WTC11 (cell line): ENCODE data around the gene RFWD3. TPM values are rescaled to one million over a fixed set of nuclear protein-coding genes. Genes with fewer than 3 reads are reported as not detected.

Source experiments
- ATAC-seq: fragments of 200-7000 bp; cut with Tn5 transposase; 2 replicates; pipeline ENCODE4 v1.10.0; 2021; ENCODE audit warnings: mild to moderate bottlenecking, moderate library complexity
- CTCF ChIA-PET: fragments of 300-600 bp; sonication (Branson Sonifier 250); formaldehyde crosslinking; loops from one replicate; lab custom pipeline; 2021; ENCODE audit warnings: antibody characterized with exemption; lab: Charles Lee
- POLR2A ChIA-PET: fragments of 350-600 bp; sonication (Branson Sonifier 250); formaldehyde crosslinking; loops from one replicate; lab custom pipeline; 2021; ENCODE audit warnings: antibody characterized with exemption; lab: Charles Lee
- DNase-seq: peaks from one replicate; pipeline ENCODE4 v3.0.0; 2021; ENCODE audit warnings: low spot score
- H3K27ac Mint-ChIP-seq: 2 replicates; pipeline ENCODE4 v1.8.0; 2021; ENCODE audit warnings: mixed read lengths
- H3K27me3 Mint-ChIP-seq: 2 replicates; pipeline ENCODE4 v1.8.0; 2021; ENCODE audit warnings: low read depth, mild to moderate bottlenecking, moderate library complexity, mixed read lengths
- H3K36me3 Mint-ChIP-seq: 2 replicates; pipeline ENCODE4 v1.8.0; 2021; ENCODE audit warnings: mixed read lengths
- H3K4me1 Mint-ChIP-seq: 2 replicates; pipeline ENCODE4 v1.8.0; 2022; ENCODE audit warnings: mixed read lengths
- H3K4me3 Mint-ChIP-seq: 2 replicates; pipeline ENCODE4 v1.8.0; 2021; ENCODE audit warnings: mild to moderate bottlenecking, moderate library complexity, mixed read lengths
- H3K9me3 Mint-ChIP-seq: 2 replicates; pipeline ENCODE4 v1.8.0; 2021; ENCODE audit warnings: mixed read lengths
- ATF1 ChIP-seq: sonication (generic); formaldehyde crosslinking; IDR thresholded peaks from 2 replicates; pipeline ENCODE4 v1.8.1; 2023; ENCODE audit warnings: mild to moderate bottlenecking, moderate library complexity, missing genetic modification reagents
- CREB1 ChIP-seq: sonication (generic); formaldehyde crosslinking; IDR thresholded peaks from 2 replicates; pipeline ENCODE4 v1.8.0; 2023; ENCODE audit warnings: mild to moderate bottlenecking, missing genetic modification reagents
- CREM ChIP-seq: sonication (generic); formaldehyde crosslinking; IDR thresholded peaks from 2 replicates; pipeline ENCODE4 v1.8.1; 2022; ENCODE audit warnings: mild to moderate bottlenecking, missing genetic modification reagents, moderate library complexity
- EMX1 ChIP-seq: fragments of 250-450 bp; sonication (Bioruptor Pico); IDR thresholded peaks from 2 replicates; pipeline ENCODE4 v1.8.0; 2021; ENCODE audit warnings: mild to moderate bottlenecking
- ESRRA ChIP-seq: sonication (generic); formaldehyde crosslinking; IDR thresholded peaks from 2 replicates; pipeline ENCODE4 v1.8.1; 2022; ENCODE audit warnings: mild to moderate bottlenecking, missing genetic modification reagents, borderline replicate concordance
- FOXP1 ChIP-seq: sonication (generic); formaldehyde crosslinking; IDR thresholded peaks from 2 replicates; pipeline ENCODE4 v1.8.0; 2022; ENCODE audit warnings: missing genetic modification reagents, mild to moderate bottlenecking, moderate library complexity, borderline replicate concordance
- GABPB1 ChIP-seq: sonication (generic); formaldehyde crosslinking; IDR thresholded peaks from 2 replicates; pipeline ENCODE4 v1.8.1; 2023; ENCODE audit warnings: mild to moderate bottlenecking, missing genetic modification reagents
- NR2C2 ChIP-seq: sonication (generic); formaldehyde crosslinking; IDR thresholded peaks from 2 replicates; pipeline ENCODE4 v1.8.0; 2022; ENCODE audit warnings: mild to moderate bottlenecking, missing genetic modification reagents
- NR3C1 ChIP-seq: sonication (generic); formaldehyde crosslinking; conservative IDR thresholded peaks from 2 replicates; pipeline ENCODE4 v1.8.1; 2023; ENCODE audit warnings: low read depth, mild to moderate bottlenecking, missing genetic modification reagents
- SMAD4 ChIP-seq: sonication (generic); formaldehyde crosslinking; IDR thresholded peaks from 2 replicates; pipeline ENCODE4 v1.8.0; 2022; ENCODE audit warnings: mild to moderate bottlenecking, missing genetic modification reagents
- ZNF121 ChIP-seq: sonication (generic); formaldehyde crosslinking; IDR thresholded peaks from 2 replicates; pipeline ENCODE4 v1.8.0; 2023; ENCODE audit warnings: missing genetic modification reagents
- ZNF423 ChIP-seq: fragments of 250-450 bp; sonication (Bioruptor Pico); IDR thresholded peaks from 2 replicates; pipeline ENCODE4 v2.1.2; 2022; ENCODE audit warnings: mild to moderate bottlenecking, moderate library complexity
- total RNA-seq: library from RNA; stranded (reverse); gene quantifications from 3 replicates; pipeline ENCODE4 v1.2.3, GENCODE V29; 2021
- TF ChIP-seq, protein P1 (sequence below): sonication (generic); formaldehyde crosslinking; IDR thresholded peaks from 2 replicates; pipeline ENCODE4 v1.8.1; 2023; ENCODE audit warnings: mild to moderate bottlenecking, moderate library complexity, missing genetic modification reagents
- TF ChIP-seq, protein P2 (sequence below): sonication (generic); formaldehyde crosslinking; IDR thresholded peaks from 2 replicates; pipeline ENCODE4 v1.8.1; 2023; ENCODE audit warnings: mild to moderate bottlenecking, missing genetic modification reagents, moderate library complexity
- TF ChIP-seq, protein P3 (sequence below): sonication (generic); formaldehyde crosslinking; conservative IDR thresholded peaks from 2 replicates; pipeline ENCODE4 v1.8.1; 2022; ENCODE audit warnings: mild to moderate bottlenecking, missing genetic modification reagents
- TF ChIP-seq, protein P4 (sequence below): sonication (generic); formaldehyde crosslinking; conservative IDR thresholded peaks from 2 replicates; pipeline ENCODE4 v1.8.1; 2023; ENCODE audit warnings: mild to moderate bottlenecking, low read depth, missing genetic modification reagents, moderate library complexity
- TF ChIP-seq, protein P5 (sequence below): sonication (generic); formaldehyde crosslinking; IDR thresholded peaks from 2 replicates; pipeline ENCODE4 v1.8.0; 2023; ENCODE audit warnings: missing genetic modification reagents, mild to moderate bottlenecking, borderline replicate concordance
- TF ChIP-seq, protein P6 (sequence below): fragments of 250-450 bp; sonication (Bioruptor Pico); IDR thresholded peaks from 2 replicates; pipeline ENCODE4 v1.9.0; 2021; ENCODE audit warnings: mild to moderate bottlenecking
- TF ChIP-seq, protein P7 (sequence below): fragments of 250-450 bp; sonication (Bioruptor Pico); IDR thresholded peaks from 2 replicates; pipeline ENCODE4 v1.8.0; 2021; ENCODE audit warnings: mild to moderate bottlenecking

Gene RFWD3
- total RNA-seq, 1 experiment from 2014 or later = 109 TPM

DNA sequence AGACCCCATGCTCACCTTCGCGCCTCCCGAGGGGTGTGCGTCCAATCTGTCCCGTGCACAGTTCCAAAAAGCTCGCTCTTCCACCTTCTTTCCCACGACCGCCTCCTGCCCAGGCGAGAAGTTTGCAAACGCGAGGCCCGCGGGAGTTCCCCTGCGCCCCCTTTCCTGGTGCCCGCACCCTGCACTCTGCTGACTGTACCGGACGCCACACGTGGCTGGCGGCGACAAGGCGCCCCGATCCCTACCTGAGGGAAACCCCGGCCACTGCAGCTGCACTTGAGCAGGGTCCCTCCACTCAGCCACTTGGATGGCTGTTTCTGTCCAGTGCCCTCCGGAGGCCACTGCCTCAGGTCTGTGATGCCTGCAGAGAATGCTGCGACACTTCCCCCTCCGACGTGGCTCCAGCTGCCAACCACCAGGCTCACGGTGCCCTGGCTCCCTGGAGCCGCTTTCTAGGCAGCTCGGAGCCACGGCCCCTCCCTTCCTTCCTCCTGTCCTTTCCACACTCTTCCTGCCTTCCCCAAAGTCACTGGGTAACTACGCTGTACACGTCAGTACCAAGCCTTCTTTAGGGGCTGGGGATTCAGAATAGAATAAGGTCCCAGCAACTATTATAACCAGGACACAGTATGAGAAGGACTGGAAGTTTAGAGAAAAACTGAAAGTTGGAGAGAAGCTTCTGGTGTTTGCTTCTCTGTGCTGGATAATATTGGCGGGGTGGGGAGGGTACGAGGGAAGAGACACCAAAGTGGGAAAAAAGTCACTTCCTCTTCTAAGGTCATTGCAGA lies 34.0 kb upstream of the RFWD3 start, which contains the start of gene MLKL (continued):
- TF ChIP-seq, protein P1, sequence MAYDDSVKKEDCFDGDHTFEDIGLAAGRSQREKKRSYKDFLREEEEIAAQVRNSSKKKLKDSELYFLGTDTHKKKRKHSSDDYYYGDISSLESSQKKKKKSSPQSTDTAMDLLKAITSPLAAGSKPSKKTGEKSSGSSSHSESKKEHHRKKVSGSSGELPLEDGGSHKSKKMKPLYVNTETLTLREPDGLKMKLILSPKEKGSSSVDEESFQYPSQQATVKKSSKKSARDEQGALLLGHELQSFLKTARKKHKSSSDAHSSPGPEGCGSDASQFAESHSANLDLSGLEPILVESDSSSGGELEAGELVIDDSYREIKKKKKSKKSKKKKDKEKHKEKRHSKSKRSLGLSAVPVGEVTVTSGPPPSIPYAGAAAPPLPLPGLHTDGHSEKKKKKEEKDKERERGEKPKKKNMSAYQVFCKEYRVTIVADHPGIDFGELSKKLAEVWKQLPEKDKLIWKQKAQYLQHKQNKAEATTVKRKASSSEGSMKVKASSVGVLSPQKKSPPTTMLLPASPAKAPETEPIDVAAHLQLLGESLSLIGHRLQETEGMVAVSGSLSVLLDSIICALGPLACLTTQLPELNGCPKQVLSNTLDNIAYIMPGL (CRISPR knock-in tag) = peak; percentile 83; the same call in 1 of the 2 replicates
- no peak for TF ChIP-seq ESRRA (CRISPR knock-in tag)
- peak; percentile 61; the same call in 1 of the 2 replicates for TF ChIP-seq CREM (CRISPR knock-in tag)
- peak; percentile 67; the same call in 1 of the 2 replicates for TF ChIP-seq FOXP1 (CRISPR knock-in tag)
- TF ChIP-seq, protein P2, sequence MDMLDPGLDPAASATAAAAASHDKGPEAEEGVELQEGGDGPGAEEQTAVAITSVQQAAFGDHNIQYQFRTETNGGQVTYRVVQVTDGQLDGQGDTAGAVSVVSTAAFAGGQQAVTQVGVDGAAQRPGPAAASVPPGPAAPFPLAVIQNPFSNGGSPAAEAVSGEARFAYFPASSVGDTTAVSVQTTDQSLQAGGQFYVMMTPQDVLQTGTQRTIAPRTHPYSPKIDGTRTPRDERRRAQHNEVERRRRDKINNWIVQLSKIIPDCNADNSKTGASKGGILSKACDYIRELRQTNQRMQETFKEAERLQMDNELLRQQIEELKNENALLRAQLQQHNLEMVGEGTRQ (CRISPR knock-in tag) = peak; percentile 52
- TF ChIP-seq NR2C2 (CRISPR knock-in tag) = peak; percentile 51; the same call in 1 of the 2 replicates
- peak; percentile 15; the same call in 1 of the 2 replicates for TF ChIP-seq GABPB1 (CRISPR knock-in tag)
- TF ChIP-seq ZNF423 (CRISPR knock-in tag) = no peak
- TF ChIP-seq, protein P3, sequence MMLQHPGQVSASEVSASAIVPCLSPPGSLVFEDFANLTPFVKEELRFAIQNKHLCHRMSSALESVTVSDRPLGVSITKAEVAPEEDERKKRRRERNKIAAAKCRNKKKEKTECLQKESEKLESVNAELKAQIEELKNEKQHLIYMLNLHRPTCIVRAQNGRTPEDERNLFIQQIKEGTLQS (CRISPR knock-in tag) = no peak

DNA sequence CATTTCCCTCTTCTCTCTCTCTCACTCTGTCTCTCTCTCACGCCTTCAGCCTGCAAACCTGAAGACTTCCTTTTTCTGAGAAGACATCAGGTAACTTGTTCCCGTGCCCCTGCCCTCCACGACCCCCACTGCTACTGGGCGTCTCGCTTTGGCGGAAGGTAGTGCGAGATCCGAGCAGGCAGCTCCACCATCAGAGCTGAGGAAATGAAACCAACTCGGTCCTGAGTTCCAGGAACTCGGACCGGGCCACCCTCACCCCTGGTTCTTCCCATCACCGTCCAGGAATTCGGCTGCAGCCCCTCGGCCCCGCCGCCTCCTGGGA lies 33.4 kb upstream of the RFWD3 start:
- Mint-ChIP-seq H3K36me3 (peaks cover 5% of the 10 kb centered on the region; the same call in 1 of the 2 replicates), H3K4me1 (peaks cover 21% of the 10 kb centered on the region), H3K27me3 (peaks cover 38% of the 10 kb centered on the region), H3K27ac (peak overlapping the region; percentile 37; the same call in 1 of the 2 replicates), H3K4me3 (peak overlapping the region; percentile 91), H3K9me3 (no peaks in the 10 kb centered on the region)
- ATAC-seq (peak; percentile 14), DNase-seq (no peak)
- CTCF ChIA-PET = interaction anchor here (1.3 to 3.2 kb wide), 7 partner anchors 16 to 162 kb away, joined by 3 to 26 read pairs (median 9); partner anchors contain the start of gene RFWD3
- POLR2A ChIA-PET = interaction anchor here (1.4 kb wide), 1 partner anchor 33 kb away, joined by 4 read pairs; the partner anchor contains the start of gene RFWD3
- TF ChIP-seq SMAD4 (CRISPR knock-in tag) = no peak
- TF ChIP-seq, protein P4, sequence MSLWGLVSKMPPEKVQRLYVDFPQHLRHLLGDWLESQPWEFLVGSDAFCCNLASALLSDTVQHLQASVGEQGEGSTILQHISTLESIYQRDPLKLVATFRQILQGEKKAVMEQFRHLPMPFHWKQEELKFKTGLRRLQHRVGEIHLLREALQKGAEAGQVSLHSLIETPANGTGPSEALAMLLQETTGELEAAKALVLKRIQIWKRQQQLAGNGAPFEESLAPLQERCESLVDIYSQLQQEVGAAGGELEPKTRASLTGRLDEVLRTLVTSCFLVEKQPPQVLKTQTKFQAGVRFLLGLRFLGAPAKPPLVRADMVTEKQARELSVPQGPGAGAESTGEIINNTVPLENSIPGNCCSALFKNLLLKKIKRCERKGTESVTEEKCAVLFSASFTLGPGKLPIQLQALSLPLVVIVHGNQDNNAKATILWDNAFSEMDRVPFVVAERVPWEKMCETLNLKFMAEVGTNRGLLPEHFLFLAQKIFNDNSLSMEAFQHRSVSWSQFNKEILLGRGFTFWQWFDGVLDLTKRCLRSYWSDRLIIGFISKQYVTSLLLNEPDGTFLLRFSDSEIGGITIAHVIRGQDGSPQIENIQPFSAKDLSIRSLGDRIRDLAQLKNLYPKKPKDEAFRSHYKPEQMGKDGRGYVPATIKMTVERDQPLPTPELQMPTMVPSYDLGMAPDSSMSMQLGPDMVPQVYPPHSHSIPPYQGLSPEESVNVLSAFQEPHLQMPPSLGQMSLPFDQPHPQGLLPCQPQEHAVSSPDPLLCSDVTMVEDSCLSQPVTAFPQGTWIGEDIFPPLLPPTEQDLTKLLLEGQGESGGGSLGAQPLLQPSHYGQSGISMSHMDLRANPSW = no peak
- TF ChIP-seq, protein P5, sequence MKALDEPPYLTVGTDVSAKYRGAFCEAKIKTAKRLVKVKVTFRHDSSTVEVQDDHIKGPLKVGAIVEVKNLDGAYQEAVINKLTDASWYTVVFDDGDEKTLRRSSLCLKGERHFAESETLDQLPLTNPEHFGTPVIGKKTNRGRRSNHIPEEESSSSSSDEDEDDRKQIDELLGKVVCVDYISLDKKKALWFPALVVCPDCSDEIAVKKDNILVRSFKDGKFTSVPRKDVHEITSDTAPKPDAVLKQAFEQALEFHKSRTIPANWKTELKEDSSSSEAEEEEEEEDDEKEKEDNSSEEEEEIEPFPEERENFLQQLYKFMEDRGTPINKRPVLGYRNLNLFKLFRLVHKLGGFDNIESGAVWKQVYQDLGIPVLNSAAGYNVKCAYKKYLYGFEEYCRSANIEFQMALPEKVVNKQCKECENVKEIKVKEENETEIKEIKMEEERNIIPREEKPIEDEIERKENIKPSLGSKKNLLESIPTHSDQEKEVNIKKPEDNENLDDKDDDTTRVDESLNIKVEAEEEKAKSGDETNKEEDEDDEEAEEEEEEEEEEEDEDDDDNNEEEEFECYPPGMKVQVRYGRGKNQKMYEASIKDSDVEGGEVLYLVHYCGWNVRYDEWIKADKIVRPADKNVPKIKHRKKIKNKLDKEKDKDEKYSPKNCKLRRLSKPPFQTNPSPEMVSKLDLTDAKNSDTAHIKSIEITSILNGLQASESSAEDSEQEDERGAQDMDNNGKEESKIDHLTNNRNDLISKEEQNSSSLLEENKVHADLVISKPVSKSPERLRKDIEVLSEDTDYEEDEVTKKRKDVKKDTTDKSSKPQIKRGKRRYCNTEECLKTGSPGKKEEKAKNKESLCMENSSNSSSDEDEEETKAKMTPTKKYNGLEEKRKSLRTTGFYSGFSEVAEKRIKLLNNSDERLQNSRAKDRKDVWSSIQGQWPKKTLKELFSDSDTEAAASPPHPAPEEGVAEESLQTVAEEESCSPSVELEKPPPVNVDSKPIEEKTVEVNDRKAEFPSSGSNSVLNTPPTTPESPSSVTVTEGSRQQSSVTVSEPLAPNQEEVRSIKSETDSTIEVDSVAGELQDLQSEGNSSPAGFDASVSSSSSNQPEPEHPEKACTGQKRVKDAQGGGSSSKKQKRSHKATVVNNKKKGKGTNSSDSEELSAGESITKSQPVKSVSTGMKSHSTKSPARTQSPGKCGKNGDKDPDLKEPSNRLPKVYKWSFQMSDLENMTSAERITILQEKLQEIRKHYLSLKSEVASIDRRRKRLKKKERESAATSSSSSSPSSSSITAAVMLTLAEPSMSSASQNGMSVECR (CRISPR knock-in tag) = no peak
- TF ChIP-seq ESRRA (CRISPR knock-in tag) = no peak
- no peak for TF ChIP-seq EMX1 (CRISPR knock-in tag)
- no peak for TF ChIP-seq ZNF121 (CRISPR knock-in tag)
- TF ChIP-seq, protein P6, sequence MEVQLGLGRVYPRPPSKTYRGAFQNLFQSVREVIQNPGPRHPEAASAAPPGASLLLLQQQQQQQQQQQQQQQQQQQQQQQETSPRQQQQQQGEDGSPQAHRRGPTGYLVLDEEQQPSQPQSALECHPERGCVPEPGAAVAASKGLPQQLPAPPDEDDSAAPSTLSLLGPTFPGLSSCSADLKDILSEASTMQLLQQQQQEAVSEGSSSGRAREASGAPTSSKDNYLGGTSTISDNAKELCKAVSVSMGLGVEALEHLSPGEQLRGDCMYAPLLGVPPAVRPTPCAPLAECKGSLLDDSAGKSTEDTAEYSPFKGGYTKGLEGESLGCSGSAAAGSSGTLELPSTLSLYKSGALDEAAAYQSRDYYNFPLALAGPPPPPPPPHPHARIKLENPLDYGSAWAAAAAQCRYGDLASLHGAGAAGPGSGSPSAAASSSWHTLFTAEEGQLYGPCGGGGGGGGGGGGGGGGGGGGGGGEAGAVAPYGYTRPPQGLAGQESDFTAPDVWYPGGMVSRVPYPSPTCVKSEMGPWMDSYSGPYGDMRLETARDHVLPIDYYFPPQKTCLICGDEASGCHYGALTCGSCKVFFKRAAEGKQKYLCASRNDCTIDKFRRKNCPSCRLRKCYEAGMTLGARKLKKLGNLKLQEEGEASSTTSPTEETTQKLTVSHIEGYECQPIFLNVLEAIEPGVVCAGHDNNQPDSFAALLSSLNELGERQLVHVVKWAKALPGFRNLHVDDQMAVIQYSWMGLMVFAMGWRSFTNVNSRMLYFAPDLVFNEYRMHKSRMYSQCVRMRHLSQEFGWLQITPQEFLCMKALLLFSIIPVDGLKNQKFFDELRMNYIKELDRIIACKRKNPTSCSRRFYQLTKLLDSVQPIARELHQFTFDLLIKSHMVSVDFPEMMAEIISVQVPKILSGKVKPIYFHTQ = no peak
- TF ChIP-seq NR3C1 (CRISPR knock-in tag) = no peak
- no peak for TF ChIP-seq ATF1 (CRISPR knock-in tag)
- TF ChIP-seq CREB1 (CRISPR knock-in tag) = no peak
- TF ChIP-seq, protein P7, sequence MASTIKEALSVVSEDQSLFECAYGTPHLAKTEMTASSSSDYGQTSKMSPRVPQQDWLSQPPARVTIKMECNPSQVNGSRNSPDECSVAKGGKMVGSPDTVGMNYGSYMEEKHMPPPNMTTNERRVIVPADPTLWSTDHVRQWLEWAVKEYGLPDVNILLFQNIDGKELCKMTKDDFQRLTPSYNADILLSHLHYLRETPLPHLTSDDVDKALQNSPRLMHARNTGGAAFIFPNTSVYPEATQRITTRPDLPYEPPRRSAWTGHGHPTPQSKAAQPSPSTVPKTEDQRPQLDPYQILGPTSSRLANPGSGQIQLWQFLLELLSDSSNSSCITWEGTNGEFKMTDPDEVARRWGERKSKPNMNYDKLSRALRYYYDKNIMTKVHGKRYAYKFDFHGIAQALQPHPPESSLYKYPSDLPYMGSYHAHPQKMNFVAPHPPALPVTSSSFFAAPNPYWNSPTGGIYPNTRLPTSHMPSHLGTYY (CRISPR knock-in tag) = no peak
